Activated CD8-positive, alpha-beta T cell treated with anti-CD3 and anti-CD28 coated beads, Interleukin-2, amount 10 ng/mL, durations not matched to agents 7 days and 5 days (primary cell): ENCODE data around the gene SLC35A1. TPM values are rescaled to one million over a fixed set of nuclear protein-coding genes. Genes with fewer than 3 reads are reported as not detected.

Experiments used
- ATAC-seq: fragments of 150-1000 bp; cut with Tn5 transposase; one replicate; pipeline ENCODE4 v1.10.0; 2021; ENCODE audit warnings: moderate library complexity
- CTCF ChIA-PET: fragments of 350-600 bp; sonication (Branson Sonifier 250); formaldehyde crosslinking; loops from one replicate; lab custom pipeline; 2021; ENCODE audit warnings: antibody characterized with exemption; lab: Charles Lee
- POLR2A ChIA-PET: fragments of 350-600 bp; sonication (Branson Sonifier 250); formaldehyde crosslinking; loops from one replicate; lab custom pipeline; 2021; ENCODE audit warnings: antibody characterized with exemption; lab: Charles Lee
- DNase-seq: peaks from one replicate; pipeline ENCODE4 v3.0.0-alpha.2; 2020
- H3K27ac Mint-ChIP-seq: one replicate; pipeline ENCODE4 v1.8.0; 2021; ENCODE audit warnings: mild to moderate bottlenecking, mixed read lengths
- H3K27me3 Mint-ChIP-seq: one replicate; pipeline ENCODE4 v1.8.0; 2021; ENCODE audit warnings: low read depth, mixed read lengths
- H3K36me3 Mint-ChIP-seq: one replicate; pipeline ENCODE4 v1.8.0; 2021; ENCODE audit warnings: low read depth, mixed read lengths
- H3K4me1 Mint-ChIP-seq: one replicate; pipeline ENCODE4 v1.8.0; 2021; ENCODE audit warnings: low read depth, mixed read lengths
- H3K4me3 Mint-ChIP-seq: one replicate; pipeline ENCODE4 v1.8.0; 2021; ENCODE audit warnings: mild to moderate bottlenecking, mixed read lengths
- H3K9me3 Mint-ChIP-seq: one replicate; pipeline ENCODE4 v1.8.0; 2022; ENCODE audit warnings: mixed read lengths; ENCODE audit not compliant: insufficient read depth
- total RNA-seq, 2 experiments: library from RNA; stranded (reverse); gene quantifications; one replicate each; pipeline ENCODE4 v1.2.3, GENCODE V29; 2021

The SLC35A1 gene
- total RNA-seq: 10 to 100 TPM; 11.8 to 12.6 TPM

GRCh38 chr6:87472525-87473418 is at the start of gene SLC35A1:
Gene SLC35A1, plus strand, starts transcription at chr6:87472974. Its CDS starts 30 bp downstream, at chr6:87473004.
- Mint-ChIP-seq H3K27ac (peak within 1 kb of the TSS; percentile 98), H3K36me3 (no peaks in the 10 kb centered on the region), H3K9me3 (no peaks in the 10 kb centered on the region), H3K4me3 (peak within 1 kb of the TSS; percentile 98), H3K4me1 (peaks cover 15% of the 10 kb centered on the region), H3K27me3 (peaks cover 9% of the 10 kb centered on the region)
- DNase-seq: peak; percentile 86
- ATAC-seq: peak; percentile 95
- ChIA-PET POLR2A (interaction anchor here (0.7 to 0.9 kb wide), 3 partner anchors 117 to 230 kb away, joined by 3 read pairs; partner anchors contain the start of genes AKIRIN2 and ORC3), CTCF (interaction anchor here (1.2 kb wide), 1 partner anchor 80 kb away, joined by 3 read pairs; no protein-coding TSS in a partner anchor)

DNA sequence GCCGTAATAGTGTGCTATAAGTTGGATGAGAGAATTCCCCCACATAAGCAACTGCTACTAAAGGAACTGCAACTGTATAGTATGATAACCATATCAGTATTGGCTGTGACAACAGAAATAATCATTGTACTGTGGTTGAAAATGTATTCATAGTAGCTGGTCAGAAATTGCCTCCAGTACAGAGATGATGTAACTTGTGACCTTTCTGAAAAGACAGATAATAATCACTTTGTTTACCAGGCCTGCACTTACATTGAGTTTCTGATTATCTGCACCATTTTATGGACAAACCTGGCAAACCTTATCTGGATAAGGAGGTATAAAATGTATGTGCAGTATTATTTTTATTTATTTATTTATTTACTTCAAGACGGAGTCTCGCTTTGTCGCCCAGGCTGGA is 46.0 kb upstream of the SLC35A1 start:
- Mint-ChIP-seq H3K9me3 (no peaks in the 10 kb centered on the region), H3K27me3 (peaks cover 5% of the 10 kb centered on the region), H3K36me3 (no peaks in the 10 kb centered on the region), H3K27ac (no peak overlapping the region), H3K4me3 (no peak overlapping the region), H3K4me1 (no peaks in the 10 kb centered on the region)
- CTCF ChIA-PET: no interaction called here
- ATAC-seq (no peak), DNase-seq (no peak)
- POLR2A ChIA-PET: no interaction called here

DNA sequence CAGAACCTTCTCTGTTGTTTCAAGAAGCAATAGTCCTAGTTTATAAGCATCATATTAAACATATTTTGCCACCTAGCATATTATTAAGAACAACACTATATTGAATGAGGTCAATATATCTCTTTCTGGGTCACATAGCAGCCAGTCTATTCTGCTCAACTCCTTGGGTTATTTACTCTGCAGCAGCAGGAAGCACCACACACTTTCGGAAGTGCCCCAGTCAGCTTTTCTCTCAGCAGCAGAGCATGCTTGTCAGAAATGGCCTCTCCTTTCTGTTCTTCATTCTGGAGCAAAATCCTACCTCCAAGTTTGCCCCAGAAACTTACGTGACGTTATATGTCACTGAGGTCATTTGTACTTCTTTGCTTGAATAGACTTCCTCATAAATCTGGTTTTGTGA is 42.3 kb upstream of the SLC35A1 start:
- ATAC-seq (no peak), DNase-seq (no peak)
- Mint-ChIP-seq H3K36me3 (no peaks in the 10 kb centered on the region), H3K27ac (no peak overlapping the region), H3K27me3 (peaks cover 5% of the 10 kb centered on the region), H3K4me1 (no peaks in the 10 kb centered on the region), H3K4me3 (no peak overlapping the region), H3K9me3 (no peaks in the 10 kb centered on the region)
- CTCF ChIA-PET: no interaction called here
- POLR2A ChIA-PET: no interaction called here

- ChIA-PET POLR2A (no interaction called here), CTCF (no interaction called here)
- H3K27me3 Mint-ChIP-seq: peaks cover 2% of the 10 kb centered on the region
- H3K9me3 Mint-ChIP-seq: no peaks in the 10 kb centered on the region
- H3K36me3 Mint-ChIP-seq: no peaks in the 10 kb centered on the region
- ATAC-seq (no peak), DNase-seq (no peak)
- no peaks in the 10 kb centered on the region for H3K4me1 Mint-ChIP-seq
- no peak overlapping the region for H3K27ac Mint-ChIP-seq
- H3K4me3 Mint-ChIP-seq: no peak overlapping the region
These were observed 41.5 kb upstream of the SLC35A1 start for GRCh38 chr6:87431263-87431662.

- Mint-ChIP-seq H3K36me3 (no peaks in the 10 kb centered on the region), H3K27ac (no peak overlapping the region), H3K9me3 (no peaks in the 10 kb centered on the region), H3K27me3 (peaks cover 2% of the 10 kb centered on the region), H3K4me3 (no peak overlapping the region), H3K4me1 (no peaks in the 10 kb centered on the region)
- DNase-seq: peak; percentile 80
- ATAC-seq: peak; percentile 93
- ChIA-PET CTCF (no interaction called here), POLR2A (interaction anchor here (0.6 kb wide), 1 partner anchor 261 kb away, joined by 3 read pairs; no protein-coding TSS in a partner anchor)
These were observed 36.3 kb upstream of the SLC35A1 start for GRCh38 chr6:87436435-87436834.

- no peak for ATAC-seq
- no peaks in the 10 kb centered on the region for H3K9me3 Mint-ChIP-seq
- DNase-seq: no peak
- H3K27ac Mint-ChIP-seq: no peak overlapping the region
- H3K27me3 Mint-ChIP-seq: peaks cover 4% of the 10 kb centered on the region
- POLR2A ChIA-PET: no interaction called here
- no peak overlapping the region for H3K4me3 Mint-ChIP-seq
- CTCF ChIA-PET: no interaction called here
- H3K4me1 Mint-ChIP-seq: no peaks in the 10 kb centered on the region
- no peaks in the 10 kb centered on the region for H3K36me3 Mint-ChIP-seq
These were observed 31.1 kb upstream of the SLC35A1 start for GRCh38 chr6:87441711-87442110.

GRCh38 chr6:87444362-87444761 is 28.4 kb upstream of the SLC35A1 start:
- CTCF ChIA-PET: interaction anchor here (0.6 kb wide), 1 partner anchor 77 kb away, joined by 3 read pairs; no protein-coding TSS in a partner anchor
- POLR2A ChIA-PET: no interaction called here

GRCh38 chr6:87465051-87465450 is 7.7 kb upstream of the SLC35A1 start:
- no peak for ATAC-seq
- Mint-ChIP-seq H3K27ac (no peak overlapping the region), H3K4me3 (no peak overlapping the region), H3K36me3 (no peaks in the 10 kb centered on the region), H3K27me3 (peaks cover 40% of the 10 kb centered on the region), H3K9me3 (no peaks in the 10 kb centered on the region), H3K4me1 (no peaks in the 10 kb centered on the region)
- ChIA-PET CTCF (no interaction called here), POLR2A (no interaction called here)
- no peak for DNase-seq

More at GRCh38 chr6:87444362-87444761, 28.4 kb upstream of the SLC35A1 start:
- Mint-ChIP-seq H3K9me3 (no peaks in the 10 kb centered on the region), H3K4me3 (no peak overlapping the region), H3K4me1 (no peaks in the 10 kb centered on the region), H3K36me3 (no peaks in the 10 kb centered on the region), H3K27me3 (peaks cover 16% of the 10 kb centered on the region), H3K27ac (no peak overlapping the region)
- no peak for DNase-seq
- no peak for ATAC-seq

GRCh38 chr6:87473419-87473903 is 687 bp downstream of the SLC35A1 start:
- ATAC-seq: peak; percentile 80
- peak overlapping the region; percentile 98 for H3K27ac Mint-ChIP-seq
- H3K4me1 Mint-ChIP-seq: peaks cover 15% of the 10 kb centered on the region
- H3K9me3 Mint-ChIP-seq: no peaks in the 10 kb centered on the region
- peak overlapping the region; percentile 98 for H3K4me3 Mint-ChIP-seq
- ChIA-PET CTCF (interaction anchor here (1.2 kb wide), 1 partner anchor 80 kb away, joined by 3 read pairs; no protein-coding TSS in a partner anchor), POLR2A (interaction anchor here (0.9 kb wide), 1 partner anchor 229 kb away, joined by 3 read pairs; the partner anchor contains the start of gene AKIRIN2)
- peaks cover 5% of the 10 kb centered on the region for H3K36me3 Mint-ChIP-seq
- H3K27me3 Mint-ChIP-seq: peaks cover 4% of the 10 kb centered on the region
- peak; percentile 69 for DNase-seq

DNA sequence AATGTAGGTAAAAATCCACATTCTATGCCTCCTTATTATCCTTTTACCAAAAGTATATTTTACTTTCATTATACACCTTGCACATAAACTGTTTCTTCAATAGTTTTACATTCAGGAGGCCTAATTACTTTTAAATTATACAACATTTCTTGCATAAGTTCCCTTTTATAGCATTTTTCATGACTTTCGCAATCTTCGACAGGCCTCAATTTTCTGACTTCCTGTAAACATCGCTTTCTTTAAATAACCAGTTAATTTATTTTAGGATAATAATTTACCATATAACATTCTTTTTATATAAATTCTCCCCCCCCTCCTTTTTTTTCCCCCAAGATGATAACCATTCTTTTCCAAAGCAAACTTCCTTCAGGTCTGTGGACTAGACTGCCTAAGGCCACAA is 9.2 kb downstream of the SLC35A1 start:
- ATAC-seq: no peak
- peaks cover 13% of the 10 kb centered on the region for H3K36me3 Mint-ChIP-seq
- no peaks in the 10 kb centered on the region for H3K9me3 Mint-ChIP-seq

DNA sequence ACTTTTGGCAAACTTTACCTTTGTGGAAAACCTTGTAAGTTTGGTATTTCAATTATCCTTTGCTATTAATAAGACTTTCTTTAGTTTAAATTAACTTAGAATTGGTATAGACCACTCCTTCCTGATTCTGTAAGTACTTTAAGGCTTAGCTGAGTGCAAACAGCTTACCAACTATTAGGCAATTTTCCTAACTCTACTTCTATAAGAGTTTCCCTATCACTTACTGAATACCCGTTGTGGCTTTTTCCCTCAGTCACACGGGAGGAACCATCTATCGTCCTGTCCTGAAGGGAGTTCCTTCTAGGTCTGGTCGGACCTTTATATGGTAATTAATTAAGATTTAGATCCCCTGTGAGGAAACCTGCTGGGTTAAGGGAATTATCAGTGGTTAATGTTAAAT is 9.6 kb downstream of the SLC35A1 start:
- Mint-ChIP-seq H3K4me1 (peaks cover 14% of the 10 kb centered on the region), H3K9me3 (no peaks in the 10 kb centered on the region), H3K27me3 (no peaks in the 10 kb centered on the region), H3K27ac (no peak overlapping the region), H3K4me3 (no peak overlapping the region), H3K36me3 (peaks cover 13% of the 10 kb centered on the region)
- ChIA-PET CTCF (no interaction called here), POLR2A (no interaction called here)
- no peak for DNase-seq
- ATAC-seq: no peak

More for the DNA sequence above, 9.2 kb downstream of the SLC35A1 start:
- ChIA-PET POLR2A (no interaction called here), CTCF (interaction anchor here (0.6 kb wide), 1 partner anchor 284 kb away, joined by 3 read pairs; no protein-coding TSS in a partner anchor)
- no peak for DNase-seq
- peaks cover 14% of the 10 kb centered on the region for H3K4me1 Mint-ChIP-seq
- H3K27me3 Mint-ChIP-seq: no peaks in the 10 kb centered on the region
- H3K4me3 Mint-ChIP-seq: no peak overlapping the region
- no peak overlapping the region for H3K27ac Mint-ChIP-seq

GRCh38 chr6:87483929-87484328 is 11.2 kb downstream of the SLC35A1 start:
- ChIA-PET POLR2A (no interaction called here), CTCF (interaction anchor here (0.6 kb wide), 1 partner anchor 424 kb away, joined by 3 read pairs; no protein-coding TSS in a partner anchor)
- Mint-ChIP-seq H3K27me3 (no peaks in the 10 kb centered on the region), H3K4me3 (no peak overlapping the region), H3K27ac (peak overlapping the region; percentile 30), H3K4me1 (peaks cover 14% of the 10 kb centered on the region), H3K36me3 (peaks cover 8% of the 10 kb centered on the region), H3K9me3 (no peaks in the 10 kb centered on the region)
- DNase-seq (peak; percentile 45), ATAC-seq (peak; percentile 53)
